ENCODE measurements around the gene PROCA1. TPM values are rescaled to one million over a fixed set of nuclear protein-coding genes. Genes with fewer than 3 reads are reported as not detected.

PROCA1 gene
- total and polyA plus RNA-seq, 12 donors: 0.74 to 4.9 (median 1.3) TPM

DNA sequence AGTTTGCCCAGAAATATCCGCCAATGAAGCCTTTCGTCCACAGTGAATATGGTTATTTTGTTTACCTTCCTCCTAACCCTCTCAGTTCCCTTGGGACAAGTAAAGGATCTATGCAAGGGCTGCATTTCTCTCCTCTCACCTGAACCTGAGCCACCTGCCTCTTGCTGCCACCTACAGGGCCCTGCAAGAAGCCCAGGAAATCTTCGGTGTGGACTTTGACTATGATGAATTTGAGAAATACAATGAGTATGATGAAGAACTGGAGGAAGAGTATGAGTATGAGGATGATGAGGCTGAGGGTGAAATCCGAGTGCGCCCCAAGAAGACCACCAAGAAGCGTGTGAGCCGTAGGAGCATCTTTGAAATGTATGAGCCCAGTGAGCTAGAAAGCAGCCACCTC is 35.7 kb downstream of the PROCA1 start:
- intact Hi-C loops (cut with DNase I): no loop called here
- 92 to 93% methylated on average over 7 of the region's 7 CpGs for WGBS, 2 donors
- no peak overlapping the region for H3K4me3 ChIP-seq

DNA sequence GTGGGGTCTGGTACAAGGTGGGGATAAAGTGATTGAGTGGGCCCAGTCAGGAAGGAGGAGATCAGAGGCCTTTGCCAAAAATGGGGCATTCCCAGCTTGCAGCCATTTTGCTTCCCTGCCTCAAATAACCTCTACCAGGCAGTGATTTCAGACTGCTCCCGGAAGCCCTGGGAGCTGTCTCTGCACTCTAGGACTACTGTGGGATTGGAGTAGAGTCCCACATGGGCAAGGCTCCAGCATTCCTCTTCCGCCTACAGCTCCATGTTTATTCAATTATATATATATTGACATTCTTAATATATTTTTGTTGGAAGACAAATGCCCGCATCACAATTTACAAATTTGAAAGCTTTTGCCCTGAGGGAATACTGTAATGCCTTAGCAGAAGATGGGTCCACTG is 36.2 kb downstream of the PROCA1 start:
- intact Hi-C loops (cut with DNase I): no loop called here
- no peaks in the 10 kb centered on the region for H3K9me3 ChIP-seq
- TF ChIP-seq, protein P1, sequence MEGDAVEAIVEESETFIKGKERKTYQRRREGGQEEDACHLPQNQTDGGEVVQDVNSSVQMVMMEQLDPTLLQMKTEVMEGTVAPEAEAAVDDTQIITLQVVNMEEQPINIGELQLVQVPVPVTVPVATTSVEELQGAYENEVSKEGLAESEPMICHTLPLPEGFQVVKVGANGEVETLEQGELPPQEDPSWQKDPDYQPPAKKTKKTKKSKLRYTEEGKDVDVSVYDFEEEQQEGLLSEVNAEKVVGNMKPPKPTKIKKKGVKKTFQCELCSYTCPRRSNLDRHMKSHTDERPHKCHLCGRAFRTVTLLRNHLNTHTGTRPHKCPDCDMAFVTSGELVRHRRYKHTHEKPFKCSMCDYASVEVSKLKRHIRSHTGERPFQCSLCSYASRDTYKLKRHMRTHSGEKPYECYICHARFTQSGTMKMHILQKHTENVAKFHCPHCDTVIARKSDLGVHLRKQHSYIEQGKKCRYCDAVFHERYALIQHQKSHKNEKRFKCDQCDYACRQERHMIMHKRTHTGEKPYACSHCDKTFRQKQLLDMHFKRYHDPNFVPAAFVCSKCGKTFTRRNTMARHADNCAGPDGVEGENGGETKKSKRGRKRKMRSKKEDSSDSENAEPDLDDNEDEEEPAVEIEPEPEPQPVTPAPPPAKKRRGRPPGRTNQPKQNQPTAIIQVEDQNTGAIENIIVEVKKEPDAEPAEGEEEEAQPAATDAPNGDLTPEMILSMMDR (IDR thresholded peaks at IDR 0.05): no peak
- no peaks in the 10 kb centered on the region for H3K27me3 ChIP-seq
- no peak for ATAC-seq
- 80 to 85% methylated on average over 3 of the region's 3 CpGs for WGBS, 2 donors
- DNase-seq: no peak
- no peak overlapping the region for H3K27ac ChIP-seq
- H3K36me3 ChIP-seq: peaks cover 20 to 100% (median 92%) of the 10 kb centered on the region in 9 donors
- H3K4me1 ChIP-seq: no peaks in the 10 kb centered on the region
- no peak overlapping the region for H3K4me3 ChIP-seq

More for the DNA sequence above, 35.7 kb downstream of the PROCA1 start:
- no peak for ATAC-seq
- TF ChIP-seq, protein P1 (IDR thresholded peaks at IDR 0.05): peak in 1 of 9 donors; percentile 8
- Histone ChIP-seq H3K27ac (no peak overlapping the region), H3K9me3 (no peaks in the 10 kb centered on the region), H3K4me1 (no peaks in the 10 kb centered on the region), H3K36me3 (peaks cover 20 to 100% (median 94%) of the 10 kb centered on the region in 9 donors), H3K27me3 (no peaks in the 10 kb centered on the region)
- DNase-seq: no peak

DNA sequence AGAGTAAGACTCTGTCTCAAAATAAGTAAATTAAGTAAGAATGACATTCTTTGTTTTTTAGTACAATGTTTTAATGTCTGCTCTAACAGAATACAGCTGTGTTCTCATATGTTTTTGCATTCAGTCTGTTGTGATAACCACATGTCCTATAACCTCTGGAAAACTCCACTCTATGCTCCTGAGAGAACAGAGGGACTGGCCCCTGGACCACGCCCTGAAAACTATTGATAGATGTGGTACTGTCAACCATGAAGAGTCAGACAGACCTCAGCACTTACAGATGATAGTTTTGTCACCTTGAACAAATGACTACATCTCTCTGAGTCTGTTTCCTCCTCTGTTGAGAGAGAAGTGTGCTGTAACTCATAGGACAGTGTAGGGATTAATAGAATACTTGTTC is 41.8 kb downstream of the PROCA1 start:
- H3K27me3 ChIP-seq: no peaks in the 10 kb centered on the region
- intact Hi-C loops (cut with DNase I): loop anchor here in 1 of 10 donors (5.0 kb wide), 1 partner anchor 37 kb away; no protein-coding TSS in a partner anchor
- 93 to 97% methylated on average over 1 of the region's 1 CpG for WGBS, 2 donors
- H3K27ac ChIP-seq: no peak overlapping the region
- H3K4me1 ChIP-seq: peaks cover 0 to 22% (median 14%) of the 10 kb centered on the region in 9 donors
- H3K9me3 ChIP-seq: no peaks in the 10 kb centered on the region
- peaks cover 0 to 99% (median 54%) of the 10 kb centered on the region in 9 donors for H3K36me3 ChIP-seq
- TF ChIP-seq, protein P1 (IDR thresholded peaks at IDR 0.05): no peak
- no peak for ATAC-seq
- no peak overlapping the region for H3K4me3 ChIP-seq
- DNase-seq: no peak

DNA sequence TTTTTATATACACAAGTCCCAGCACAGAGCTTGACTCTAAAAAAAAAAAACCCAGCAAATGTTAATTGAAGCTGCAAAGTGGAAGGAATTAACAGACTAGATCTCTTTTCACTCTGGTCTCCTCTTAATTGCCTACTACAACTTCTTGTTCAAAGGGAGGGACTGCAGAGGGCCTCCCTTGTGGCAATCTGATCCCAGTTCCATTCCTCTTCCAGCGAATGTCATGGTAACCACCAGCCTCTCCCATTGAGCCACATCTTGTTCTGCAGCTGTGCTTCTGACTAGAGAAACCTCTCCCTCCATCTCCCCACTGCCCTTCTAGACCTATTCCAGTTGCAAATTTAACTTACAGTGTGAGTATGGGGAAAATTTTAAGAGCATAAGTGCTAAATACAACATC is 43.8 kb downstream of the PROCA1 start:
- H3K4me3 ChIP-seq: no peak overlapping the region
- TF ChIP-seq, protein P1 (IDR thresholded peaks at IDR 0.05): no peak
- intact Hi-C loops (cut with DNase I): loop anchor here in 1 of 10 donors (5.0 kb wide), 1 partner anchor 39 kb away; no protein-coding TSS in a partner anchor
- H3K27me3 ChIP-seq: no peaks in the 10 kb centered on the region
- H3K9me3 ChIP-seq: no peaks in the 10 kb centered on the region
- DNase-seq (no peak), ATAC-seq (no peak)
- peaks cover 6 to 41% (median 31%) of the 10 kb centered on the region in 9 donors for H3K4me1 ChIP-seq
- no peak overlapping the region for H3K27ac ChIP-seq
- H3K36me3 ChIP-seq: peaks cover 0 to 84% (median 38%) of the 10 kb centered on the region in 9 donors
- 89 to 91% methylated on average over 1 of the region's 1 CpG for WGBS, 2 donors

All from heart right ventricle (tissue), 16 donors.